ENCODE data around the gene LRRC7.

LRRC7 gene

GRCh38 chr1:69589799-69590198 lies 22.1 kb downstream of the LRRC7 start:
- no peak for DNase-seq (ENCODE audit: low read depth, low spot score)

- DNase-seq (ENCODE audit: low read depth, low spot score): no peak
Measured at GRCh38 chr1:69592341-69592740, 24.6 kb downstream of the LRRC7 start.

GRCh38 chr1:69595486-69595885 lies 27.8 kb downstream of the LRRC7 start:
- DNase-seq (ENCODE audit: low read depth, low spot score): no peak

- DNase-seq (ENCODE audit: low read depth, low spot score): no peak
Measured at GRCh38 chr1:69611316-69611715, 43.6 kb downstream of the LRRC7 start.

GRCh38 chr1:69613414-69613813 lies 45.7 kb downstream of the LRRC7 start:
- DNase-seq (ENCODE audit: low read depth, low spot score): peak; percentile 53

- no peak for DNase-seq (ENCODE audit: low read depth, low spot score)
Measured at GRCh38 chr1:69638673-69639072, 71.0 kb downstream of the LRRC7 start.

- DNase-seq (ENCODE audit: low read depth, low spot score): no peak
Measured at GRCh38 chr1:69639159-69639558, 71.4 kb downstream of the LRRC7 start.

GRCh38 chr1:69643266-69643665 lies 75.5 kb downstream of the LRRC7 start:
- peak; percentile 3 for DNase-seq (ENCODE audit: low read depth, low spot score)

GRCh38 chr1:69645477-69645876 lies 77.8 kb downstream of the LRRC7 start:
- DNase-seq (ENCODE audit: low read depth, low spot score): no peak

- no peak for DNase-seq (ENCODE audit: low read depth, low spot score)
Measured at GRCh38 chr1:69648486-69648885, 80.8 kb downstream of the LRRC7 start.

- DNase-seq (ENCODE audit: low read depth, low spot score): no peak
Measured at GRCh38 chr1:69649383-69649990, 81.8 kb downstream of the LRRC7 start.

- no peak for DNase-seq (ENCODE audit: low read depth, low spot score)
Measured at GRCh38 chr1:69650779-69651178, 83.1 kb downstream of the LRRC7 start.

- DNase-seq (ENCODE audit: low read depth, low spot score): no peak
Measured at GRCh38 chr1:69651656-69652055, 83.9 kb downstream of the LRRC7 start.

GRCh38 chr1:69657971-69658370 lies 90.2 kb downstream of the LRRC7 start:
- DNase-seq (ENCODE audit: low read depth, low spot score): no peak

- peak; percentile 46 for DNase-seq (ENCODE audit: low read depth, low spot score)
Measured at GRCh38 chr1:69661686-69662085, 94.0 kb downstream of the LRRC7 start.

- peak; percentile 62 for DNase-seq (ENCODE audit: low read depth, low spot score)
Measured at GRCh38 chr1:69662321-69662720, 94.6 kb downstream of the LRRC7 start.

GRCh38 chr1:69671363-69672010 lies 103.8 kb downstream of the LRRC7 start:
- peak; percentile 72 for DNase-seq (ENCODE audit: low read depth, low spot score)

GRCh38 chr1:69673321-69673720 lies 105.6 kb downstream of the LRRC7 start:
- peak; percentile 23 for DNase-seq (ENCODE audit: low read depth, low spot score)

GRCh38 chr1:69679965-69680364 lies 112.2 kb downstream of the LRRC7 start:
- no peak for DNase-seq (ENCODE audit: low read depth, low spot score)

GRCh38 chr1:69686367-69686984 lies 118.8 kb downstream of the LRRC7 start:
- DNase-seq (ENCODE audit: low read depth, low spot score): no peak

GRCh38 chr1:69688193-69688592 lies 120.5 kb downstream of the LRRC7 start:
- DNase-seq (ENCODE audit: low read depth, low spot score): no peak

GRCh38 chr1:69691179-69691578 lies 123.5 kb downstream of the LRRC7 start:
- no peak for DNase-seq (ENCODE audit: low read depth, low spot score)
